Uterus (tissue), 2 donors: ENCODE data around the gene ANKRD65.

Experiments
- POLR2A ChIP-seq, 2 donors: fragments of 450-650 bp; IDR thresholded peaks; one replicate each; pipeline ENCODE4 v1.6.1; 2016; ENCODE audit warnings: antibody characterized with exemption in 2 of 2, mild to moderate bottlenecking in 1 of 2, moderate library complexity in 1 of 2
- TF ChIP-seq, protein P1 (sequence below), 4 experiments: fragments of 200-600 bp in 2 of 4; fragments of 450-650 bp in 2 of 4; sonication (generic) in 2 of 4; IDR thresholded peaks; one replicate each; pipeline ENCODE4 v1.5.1; 2016 to 2019; ENCODE audit warnings: antibody characterized with exemption in 4 of 4, mild to moderate bottlenecking in 2 of 4, moderate library complexity in 1 of 4

DNA sequence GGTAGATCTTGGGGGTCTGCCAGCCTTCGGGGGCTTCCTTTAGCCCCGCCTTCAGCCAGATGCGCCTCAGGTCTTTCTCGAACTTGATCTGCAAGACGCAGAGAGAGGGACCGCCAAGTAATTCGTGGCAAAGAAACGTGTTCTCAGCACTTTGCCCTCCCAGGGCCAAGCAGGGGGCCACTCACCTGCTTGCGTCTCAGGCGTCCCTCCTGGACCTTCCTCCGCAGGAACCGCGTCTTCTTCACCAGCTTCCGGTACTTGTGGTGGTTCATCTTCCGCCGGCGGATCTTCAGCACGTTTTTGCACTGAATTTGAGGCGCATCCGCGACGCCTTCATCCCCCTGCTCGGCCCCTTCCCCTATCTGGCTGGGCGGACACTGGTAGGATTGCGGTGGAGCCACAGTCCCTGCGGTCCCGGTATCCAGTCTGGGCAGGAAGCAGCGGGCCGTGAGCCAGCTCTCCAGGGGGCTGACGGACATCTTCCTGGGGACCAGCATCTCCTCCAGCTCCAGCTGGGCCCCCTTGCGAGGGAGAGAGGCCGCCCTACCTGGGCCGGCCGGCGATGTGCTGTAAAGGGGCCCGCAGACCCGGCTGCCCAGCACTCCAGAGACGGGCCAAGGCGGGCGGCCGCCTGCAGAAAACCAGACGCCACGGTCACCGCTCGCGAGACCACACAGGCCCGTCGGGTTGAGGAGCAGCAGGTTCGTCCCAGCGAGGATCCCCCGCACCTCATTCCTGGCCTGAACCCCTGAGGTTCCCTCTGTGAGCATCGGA is 47.1 kb downstream of the ANKRD65 start:
- no peak for TF ChIP-seq POLR2A (IDR thresholded peaks at IDR 0.05)
- TF ChIP-seq, protein P1, sequence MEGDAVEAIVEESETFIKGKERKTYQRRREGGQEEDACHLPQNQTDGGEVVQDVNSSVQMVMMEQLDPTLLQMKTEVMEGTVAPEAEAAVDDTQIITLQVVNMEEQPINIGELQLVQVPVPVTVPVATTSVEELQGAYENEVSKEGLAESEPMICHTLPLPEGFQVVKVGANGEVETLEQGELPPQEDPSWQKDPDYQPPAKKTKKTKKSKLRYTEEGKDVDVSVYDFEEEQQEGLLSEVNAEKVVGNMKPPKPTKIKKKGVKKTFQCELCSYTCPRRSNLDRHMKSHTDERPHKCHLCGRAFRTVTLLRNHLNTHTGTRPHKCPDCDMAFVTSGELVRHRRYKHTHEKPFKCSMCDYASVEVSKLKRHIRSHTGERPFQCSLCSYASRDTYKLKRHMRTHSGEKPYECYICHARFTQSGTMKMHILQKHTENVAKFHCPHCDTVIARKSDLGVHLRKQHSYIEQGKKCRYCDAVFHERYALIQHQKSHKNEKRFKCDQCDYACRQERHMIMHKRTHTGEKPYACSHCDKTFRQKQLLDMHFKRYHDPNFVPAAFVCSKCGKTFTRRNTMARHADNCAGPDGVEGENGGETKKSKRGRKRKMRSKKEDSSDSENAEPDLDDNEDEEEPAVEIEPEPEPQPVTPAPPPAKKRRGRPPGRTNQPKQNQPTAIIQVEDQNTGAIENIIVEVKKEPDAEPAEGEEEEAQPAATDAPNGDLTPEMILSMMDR (IDR thresholded peaks at IDR 0.05): no peak
